H9 (cell line): ENCODE measurements around the gene YWHAB. TPM values are rescaled to one million over a fixed set of nuclear protein-coding genes. Genes with fewer than 3 reads are reported as not detected.

Experiments used
- DNase-seq: peaks from one replicate; pipeline ENCODE4 v3.0.0-alpha.2; 2017
- H2AFZ ChIP-seq: one replicate; pipeline ENCODE4 v1.6.1; 2013; ENCODE audit warnings: mild to moderate bottlenecking, low read length, control low read depth, moderate library complexity
- H2AK5ac ChIP-seq: 2 replicates; pipeline ENCODE4 v1.6.1; 2013; ENCODE audit warnings: low read length, control low read depth, mixed read lengths; ENCODE audit not compliant: insufficient read length
- H2BK120ac ChIP-seq: one replicate; pipeline ENCODE4 v1.6.1; 2013; ENCODE audit warnings: low read depth, mild to moderate bottlenecking, low read length, control low read depth, inconsistent platforms; ENCODE audit not compliant: poor library complexity, severe bottlenecking
- H2BK12ac ChIP-seq: 2 replicates; pipeline ENCODE4 v1.6.1; 2013; ENCODE audit warnings: low read length, control low read depth, mixed read lengths, low read depth; ENCODE audit not compliant: insufficient read length
- H2BK15ac ChIP-seq: 2 replicates; pipeline ENCODE4 v1.6.1; 2013; ENCODE audit warnings: low read depth, low read length, control low read depth
- H2BK20ac ChIP-seq: one replicate; pipeline ENCODE4 v1.6.1; 2013; ENCODE audit warnings: low read depth, mild to moderate bottlenecking, low read length, control low read depth, inconsistent platforms; ENCODE audit not compliant: poor library complexity, severe bottlenecking
- H2BK5ac ChIP-seq: 2 replicates; pipeline ENCODE4 v1.6.1; 2013; ENCODE audit warnings: low read length, control low read depth, mixed read lengths; ENCODE audit not compliant: insufficient read length
- H3K14ac ChIP-seq: 2 replicates; pipeline ENCODE4 v1.6.1; 2013; ENCODE audit warnings: low read length, control low read depth; ENCODE audit not compliant: insufficient read depth
- H3K18ac ChIP-seq: 2 replicates; pipeline ENCODE4 v1.6.1; 2013; ENCODE audit warnings: low read depth, mild to moderate bottlenecking, mixed read lengths, low read length, control low read depth; ENCODE audit not compliant: insufficient read length
- H3K23ac ChIP-seq: 2 replicates; pipeline ENCODE4 v1.6.1; 2013; ENCODE audit warnings: low read length, control low read depth, mixed read lengths, low read depth; ENCODE audit not compliant: insufficient read length
- H3K23me2 ChIP-seq: 2 replicates; pipeline ENCODE4 v1.6.1; 2013; ENCODE audit warnings: low read depth, mild to moderate bottlenecking, mixed read lengths, low read length, control low read depth; ENCODE audit not compliant: insufficient read length, poor library complexity, severe bottlenecking
- H3K27ac ChIP-seq: 2 replicates; pipeline ENCODE4 v1.5.1; 2013; ENCODE audit warnings: low read length, control low read depth, mixed read lengths, low read depth; ENCODE audit not compliant: insufficient read length
- H3K27me3 ChIP-seq: 2 replicates; pipeline ENCODE4 v1.6.1; 2013; ENCODE audit warnings: low read length, control low read depth, inconsistent platforms; ENCODE audit not compliant: insufficient read depth
- H3K4ac ChIP-seq: 2 replicates; pipeline ENCODE4 v1.6.1; 2013; ENCODE audit warnings: low read depth, mild to moderate bottlenecking, control low read depth, inconsistent platforms, low read length, moderate library complexity
- H3K4me1 ChIP-seq: 2 replicates; pipeline ENCODE4 v1.6.1; 2013; ENCODE audit warnings: low read length, control low read depth, inconsistent platforms; ENCODE audit not compliant: insufficient read depth
- H3K4me2 ChIP-seq: 2 replicates; pipeline ENCODE4 v1.6.1; 2013; ENCODE audit warnings: low read length, control low read depth, mixed read lengths; ENCODE audit not compliant: insufficient read length, insufficient read depth
- H3K56ac ChIP-seq: 2 replicates; pipeline ENCODE4 v1.6.1; 2013; ENCODE audit warnings: low read depth, mild to moderate bottlenecking, mixed read lengths, low read length, control low read depth; ENCODE audit not compliant: insufficient read length
- H3K79me1 ChIP-seq: 2 replicates; pipeline ENCODE4 v1.6.1; 2013; ENCODE audit warnings: low read depth, mild to moderate bottlenecking, moderate library complexity, low read length, control low read depth, inconsistent platforms; ENCODE audit not compliant: insufficient read depth, poor library complexity, severe bottlenecking
- H3K79me2 ChIP-seq: 2 replicates; pipeline ENCODE4 v1.6.1; 2013; ENCODE audit warnings: low read length, control low read depth, inconsistent platforms; ENCODE audit not compliant: insufficient read depth
- H3K9ac ChIP-seq: 2 replicates; pipeline ENCODE4 v1.6.1; 2013; ENCODE audit warnings: low read length, control low read depth, mixed read lengths; ENCODE audit not compliant: insufficient read length; ENCODE audit errors: extremely low read depth
- H3K9me3 ChIP-seq: one replicate; pipeline ENCODE4 v1.6.1; 2013; ENCODE audit warnings: low read depth, low read length, inconsistent platforms; ENCODE audit not compliant: control insufficient read depth
- H3T11ph ChIP-seq: one replicate; pipeline ENCODE4 v1.6.1; 2013; ENCODE audit warnings: mild to moderate bottlenecking, low read length, control low read depth, inconsistent platforms
- H4K20me1 ChIP-seq: one replicate; pipeline ENCODE4 v1.6.1; 2013; ENCODE audit not compliant: control insufficient read depth, insufficient read length, insufficient read depth
- H4K5ac ChIP-seq: 2 replicates; pipeline ENCODE4 v1.6.1; 2013; ENCODE audit warnings: low read depth, mild to moderate bottlenecking, mixed read lengths, low read length, control low read depth; ENCODE audit not compliant: insufficient read length
- H4K8ac ChIP-seq: replicated peaks from 2 replicates; pipeline ENCODE4 v1.6.1; 2013; ENCODE audit warnings: low read length, control low read depth, mixed read lengths, low read depth; ENCODE audit not compliant: insufficient read length
- H4K91ac ChIP-seq: 2 replicates; pipeline ENCODE4 v1.6.1; 2013; ENCODE audit warnings: low read depth, mild to moderate bottlenecking, moderate library complexity, mixed read lengths, low read length, control low read depth; ENCODE audit not compliant: insufficient read length
- H3K27ac Mint-ChIP-seq, 3 experiments: 2 replicates in 2 of 3; 3 replicates in 1 of 3; pipeline ENCODE4 v1.8.0; 2020 to 2021; ENCODE audit warnings: mixed read lengths in 3 of 3, mild to moderate bottlenecking in 1 of 3, moderate library complexity in 1 of 3
- H3K27me3 Mint-ChIP-seq: 2 replicates; pipeline ENCODE4 v1.8.0; 2021; ENCODE audit warnings: low read depth, mild to moderate bottlenecking, moderate library complexity, mixed read lengths
- H3K36me3 Mint-ChIP-seq, 3 experiments: 2 replicates in 2 of 3; 3 replicates in 1 of 3; pipeline ENCODE4 v1.8.0; 2020 to 2021; ENCODE audit warnings: low read depth in 3 of 3, mixed read lengths in 3 of 3; ENCODE audit not compliant: insufficient read depth in 1 of 3
- H3K4me1 Mint-ChIP-seq, 2 experiments: 2 replicates each; pipeline ENCODE4 v1.8.0; 2020; ENCODE audit warnings: mixed read lengths in 2 of 2
- H3K4me3 Mint-ChIP-seq, 2 experiments: 2 replicates in 1 of 2; 3 replicates in 1 of 2; pipeline ENCODE4 v1.8.0; 2020 to 2021; ENCODE audit warnings: mild to moderate bottlenecking in 2 of 2, mixed read lengths in 2 of 2, moderate library complexity in 1 of 2
- H3K9me3 Mint-ChIP-seq, 2 experiments: 2 replicates in 1 of 2; 3 replicates in 1 of 2; pipeline ENCODE4 v1.8.0; 2020; ENCODE audit warnings: mild to moderate bottlenecking in 2 of 2, mixed read lengths in 2 of 2, moderate library complexity in 1 of 2
- CTCF ChIP-seq: fragments of 200-600 bp; sonication (generic); conservative IDR thresholded peaks from 3 replicates; pipeline ENCODE4 v1.8.0; 2021; ENCODE audit warnings: antibody characterized with exemption, mild to moderate bottlenecking
- WGBS: extraction: QIAGEN DNeasy Blood & Tissue Kit; methylation state at CpG from one replicate; pipeline ENCODE4 v1.1.7; 2013; ENCODE audit warnings: missing lambda C conversion rate, low lambda C conversion rate, mixed read lengths; ENCODE audit not compliant: insufficient read length; ENCODE audit errors: extremely low coverage; 5-methylcytosine and 5-hydroxymethylcytosine counted together
- total RNA-seq: library from RNA; stranded (reverse); gene quantifications from 2 replicates; pipeline ENCODE4 v1.2.1, GENCODE V29; 2021

YWHAB gene
- total RNA-seq, 1 experiment from 2014 or later, result 203 TPM

- Histone ChIP-seq H3K9me3 (no peaks in the 10 kb centered on the region), H3K23ac (no peak overlapping the region), H3K79me2 (no peaks in the 10 kb centered on the region), H4K5ac (no peak overlapping the region), H3K27ac (no peak overlapping the region), H4K8ac (no peak overlapping the region), H3K56ac (no peak overlapping the region), H4K20me1 (no peaks in the 10 kb centered on the region), H2BK120ac (no peak overlapping the region), H3K9ac (no peak overlapping the region), H2AK5ac (no peak overlapping the region), H3K14ac (no peak overlapping the region), H3K4me2 (no peak overlapping the region), H2BK12ac (no peak overlapping the region), H2AFZ (no peak overlapping the region), H3K27me3 (no peaks in the 10 kb centered on the region), H3K79me1 (no peaks in the 10 kb centered on the region), H3K4ac (no peak overlapping the region), H2BK5ac (no peak overlapping the region), H3K18ac (no peak overlapping the region), H2BK15ac (no peak overlapping the region), H4K91ac (no peak overlapping the region), H3K4me1 (no peaks in the 10 kb centered on the region), H3T11ph (no peak overlapping the region), H2BK20ac (no peak overlapping the region), H3K23me2 (no peaks in the 10 kb centered on the region)
- WGBS, result no CpG with 5 or more reads among the region's 1 CpG
- Mint-ChIP-seq H3K4me1 (peaks cover 22 to 24% of the 10 kb centered on the region in 2 experiments), H3K9me3 (peaks cover 4 to 7% of the 10 kb centered on the region in 2 experiments; a peak in 2 of 5 replicates), H3K4me3 (no peak overlapping the region), H3K36me3 (0 out of 7 replicates have a peak, but pooled peaks cover 0 to 5% (median 0%) of the 10 kb centered on the region in 3 experiments), H3K27ac (peak overlapping the region in 2 of 3 experiments; percentile 25 to 46; a peak in 1 of 7 replicates), H3K27me3 (peaks cover 5% of the 10 kb centered on the region)
- TF ChIP-seq CTCF, result no peak
- DNase-seq, result no peak
Measured at GRCh38 chr20:44850837-44851236, 34.7 kb upstream of the YWHAB start.
